H7 (cell line): ENCODE results near the gene SMCO2. TPM values are rescaled to one million over a fixed set of nuclear protein-coding genes. Genes with fewer than 3 reads are reported as not detected.

Experiments used
- total RNA-seq: library from RNA; depleted of rRNA; stranded (reverse); fragments of >200 nt; shearing (Covaris generic); gene quantifications from 2 replicates; pipeline ENCODE4 v1.2.3, GENCODE V29; 2014; rRNA removed

SMCO2 gene
- total RNA-seq, 1 experiment from 2014 or later = not detected

Other genes starting within 250 kb of the SMCO2 start
- 18.0 and 20.5 TPM in 2 replicates for gene STK38L, start 202.4 kb upstream of the SMCO2 start, total RNA-seq
- gene BMAL2, start 113.9 kb upstream of the SMCO2 start, total RNA-seq = 13.0 and 13.9 TPM in 2 replicates
- 17.0 and 18.7 TPM in 2 replicates for gene PPFIBP1, start 77.5 kb downstream of the SMCO2 start, total RNA-seq
- 0.15 and 0.35 TPM in 2 replicates for gene REP15, start 249.7 kb downstream of the SMCO2 start, total RNA-seq